Sigmoid colon (tissue), 7 donors: ENCODE measurements around the gene ADM2. TPM values are rescaled to one million over a fixed set of nuclear protein-coding genes. Genes with fewer than 3 reads are reported as not detected.

Experiments
- DNase-seq: peaks from one replicate; pipeline ENCODE4 v3.0.0-alpha.2; 2019
- H3K27ac ChIP-seq, 4 donors: fragments of 200-600 bp; sonication (generic); one replicate each; pipeline ENCODE4 v1.5.1; 2016 to 2019; ENCODE audit warnings: mild to moderate bottlenecking in 1 of 4
- H3K27me3 ChIP-seq, 3 donors: fragments of 200-600 bp; sonication (generic); one replicate each; pipeline ENCODE4 v1.5.1; 2019; ENCODE audit warnings: mild to moderate bottlenecking in 1 of 3
- H3K36me3 ChIP-seq, 4 donors: fragments of 200-600 bp; sonication (generic); one replicate each; pipeline ENCODE4 v1.5.1; 2016 to 2019
- H3K4me1 ChIP-seq, 4 donors: fragments of 200-600 bp; sonication (generic); one replicate each; pipeline ENCODE4 v1.5.1; 2017 to 2019
- H3K4me3 ChIP-seq, 4 donors: fragments of 200-600 bp; sonication (generic); one replicate each; pipeline ENCODE4 v1.5.1; 2017 to 2019; ENCODE audit warnings: mild to moderate bottlenecking in 2 of 4, moderate library complexity in 1 of 4
- H3K9me3 ChIP-seq, 4 donors: fragments of 200-600 bp in 3 of 4; sonication (generic) in 3 of 4; one replicate each; pipeline versions ENCODE4 v1.5.1 to v1.6.1; 2013 to 2019
- EP300 ChIP-seq, 4 donors: sonication (generic); formaldehyde crosslinking; IDR thresholded peaks; one replicate each; pipeline ENCODE4 v1.6.1; 2017; ENCODE audit warnings: antibody characterized with exemption in 4 of 4
- POLR2A ChIP-seq, 2 donors: fragments of 450-650 bp; IDR thresholded peaks; one replicate each; pipeline ENCODE4 v1.6.1; 2016; ENCODE audit warnings: antibody characterized with exemption in 2 of 2, mild to moderate bottlenecking in 2 of 2, moderate library complexity in 2 of 2
- POLR2AphosphoS5 ChIP-seq, 4 donors: sonication (generic); formaldehyde crosslinking; IDR thresholded peaks; one replicate each; pipeline ENCODE4 v1.6.1; 2017; ENCODE audit warnings: antibody characterized with exemption in 4 of 4
- WGBS, 2 donors: extraction: QIAGEN DNeasy Blood & Tissue Kit; methylation state at CpG; one replicate each; pipeline ENCODE4 v1.1.7; 2013; 5-methylcytosine and 5-hydroxymethylcytosine counted together
- intact Hi-C: fragments of 100-400 bp; cut with DNase I; formaldehyde crosslinking; loops from one replicate; pipeline ENCODE4 v1.15.1; 2023
- polyA plus RNA-seq, 3 donors: library from polyadenylated mRNA; stranded (reverse); fragments of 200-250 nt; gene quantifications; one replicate each; pipeline ENCODE4 v1.2.3, GENCODE V29; 2013
- total RNA-seq, 4 donors: library from RNA; depleted of rRNA; stranded (reverse); fragments of >200 nt; gene quantifications; one replicate each; pipeline ENCODE4 v1.1.0, GENCODE V29; 2016
- TF ChIP-seq, protein P1 (sequence below), 4 experiments: fragments of 450-650 bp in 3 of 4; fragments of 200-600 bp in 1 of 4; IDR thresholded peaks; one replicate each; pipeline ENCODE4 v1.5.1; 2016 to 2019; ENCODE audit warnings: antibody characterized with exemption in 4 of 4, mild to moderate bottlenecking in 3 of 4, moderate library complexity in 2 of 4
- donor health status: healthy with polysubstance abuse.
- donor health status: Bipolar disorder and iron deficiency.
- donor health status: healthy.

Gene ADM2
- total and polyA plus RNA-seq, 7 donors: 1.2 to 8.6 (median 3.2) TPM; not detected in 4

DNA sequence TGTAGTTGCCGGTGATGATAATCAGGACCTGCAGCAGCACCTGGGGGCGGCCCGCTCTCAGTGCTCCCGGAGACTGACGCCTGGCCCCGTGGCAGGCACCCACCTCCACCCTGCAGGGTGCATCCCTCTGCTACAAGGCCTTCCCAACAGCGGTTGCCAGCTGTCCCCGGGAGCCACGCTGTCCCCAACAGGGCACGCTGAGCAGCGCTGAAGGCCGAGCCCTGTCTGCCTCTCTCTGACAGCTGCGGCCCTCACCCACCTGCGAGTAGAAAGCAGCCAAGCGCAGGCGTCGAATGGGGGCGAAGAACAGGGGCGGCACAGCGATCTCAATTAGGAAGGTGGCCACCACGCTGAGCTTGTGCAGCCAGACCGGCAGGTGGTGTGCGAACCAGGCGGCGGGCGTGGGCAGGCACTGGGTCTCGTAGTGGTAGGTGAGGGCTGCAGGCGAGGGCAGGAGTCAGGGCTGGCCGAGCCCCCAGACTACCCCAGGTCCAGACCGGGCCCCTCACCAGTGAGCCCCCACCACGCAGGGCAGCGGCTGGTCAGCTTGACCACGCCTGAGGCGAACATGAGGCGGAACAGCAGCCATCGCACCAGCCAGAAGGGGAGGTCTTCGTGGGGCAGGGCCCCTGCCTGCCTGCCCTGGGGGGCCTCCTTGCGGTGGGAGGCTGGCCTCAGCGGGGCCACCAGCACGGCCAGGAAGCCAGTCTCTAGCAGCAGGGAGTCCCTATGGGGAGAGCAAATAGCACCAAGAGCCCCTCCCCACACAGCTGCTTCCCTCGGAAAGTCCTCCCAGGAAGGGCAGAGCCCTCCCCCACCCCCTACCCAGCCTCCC, 24.6 kb downstream of the ADM2 start:
- TF ChIP-seq POLR2A (IDR thresholded peaks at IDR 0.05) (no peak), EP300 (IDR thresholded peaks at IDR 0.05) (no peak), POLR2AphosphoS5 (IDR thresholded peaks at IDR 0.05) (no peak)
- TF ChIP-seq, protein P1, sequence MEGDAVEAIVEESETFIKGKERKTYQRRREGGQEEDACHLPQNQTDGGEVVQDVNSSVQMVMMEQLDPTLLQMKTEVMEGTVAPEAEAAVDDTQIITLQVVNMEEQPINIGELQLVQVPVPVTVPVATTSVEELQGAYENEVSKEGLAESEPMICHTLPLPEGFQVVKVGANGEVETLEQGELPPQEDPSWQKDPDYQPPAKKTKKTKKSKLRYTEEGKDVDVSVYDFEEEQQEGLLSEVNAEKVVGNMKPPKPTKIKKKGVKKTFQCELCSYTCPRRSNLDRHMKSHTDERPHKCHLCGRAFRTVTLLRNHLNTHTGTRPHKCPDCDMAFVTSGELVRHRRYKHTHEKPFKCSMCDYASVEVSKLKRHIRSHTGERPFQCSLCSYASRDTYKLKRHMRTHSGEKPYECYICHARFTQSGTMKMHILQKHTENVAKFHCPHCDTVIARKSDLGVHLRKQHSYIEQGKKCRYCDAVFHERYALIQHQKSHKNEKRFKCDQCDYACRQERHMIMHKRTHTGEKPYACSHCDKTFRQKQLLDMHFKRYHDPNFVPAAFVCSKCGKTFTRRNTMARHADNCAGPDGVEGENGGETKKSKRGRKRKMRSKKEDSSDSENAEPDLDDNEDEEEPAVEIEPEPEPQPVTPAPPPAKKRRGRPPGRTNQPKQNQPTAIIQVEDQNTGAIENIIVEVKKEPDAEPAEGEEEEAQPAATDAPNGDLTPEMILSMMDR (IDR thresholded peaks at IDR 0.05): no peak
- Histone ChIP-seq H3K27me3 (no peaks in the 10 kb centered on the region), H3K27ac (no peak overlapping the region), H3K4me1 (peaks cover 0 to 39% (median 24%) of the 10 kb centered on the region in 4 donors), H3K9me3 (no peaks in the 10 kb centered on the region), H3K36me3 (peaks cover 20 to 36% (median 29%) of the 10 kb centered on the region in 4 donors), H3K4me3 (peak overlapping the region; percentile 67 to 97 (median 96))
- intact Hi-C loops: loop anchor here (2.0 to 5.0 kb wide), 3 partner anchors 31 to 264 kb away; partner anchors contain the start of gene SBF1
- peak; percentile 66 for DNase-seq
- 92 to 94% methylated on average over 41 of the region's 41 CpGs for WGBS, 2 donors

DNA sequence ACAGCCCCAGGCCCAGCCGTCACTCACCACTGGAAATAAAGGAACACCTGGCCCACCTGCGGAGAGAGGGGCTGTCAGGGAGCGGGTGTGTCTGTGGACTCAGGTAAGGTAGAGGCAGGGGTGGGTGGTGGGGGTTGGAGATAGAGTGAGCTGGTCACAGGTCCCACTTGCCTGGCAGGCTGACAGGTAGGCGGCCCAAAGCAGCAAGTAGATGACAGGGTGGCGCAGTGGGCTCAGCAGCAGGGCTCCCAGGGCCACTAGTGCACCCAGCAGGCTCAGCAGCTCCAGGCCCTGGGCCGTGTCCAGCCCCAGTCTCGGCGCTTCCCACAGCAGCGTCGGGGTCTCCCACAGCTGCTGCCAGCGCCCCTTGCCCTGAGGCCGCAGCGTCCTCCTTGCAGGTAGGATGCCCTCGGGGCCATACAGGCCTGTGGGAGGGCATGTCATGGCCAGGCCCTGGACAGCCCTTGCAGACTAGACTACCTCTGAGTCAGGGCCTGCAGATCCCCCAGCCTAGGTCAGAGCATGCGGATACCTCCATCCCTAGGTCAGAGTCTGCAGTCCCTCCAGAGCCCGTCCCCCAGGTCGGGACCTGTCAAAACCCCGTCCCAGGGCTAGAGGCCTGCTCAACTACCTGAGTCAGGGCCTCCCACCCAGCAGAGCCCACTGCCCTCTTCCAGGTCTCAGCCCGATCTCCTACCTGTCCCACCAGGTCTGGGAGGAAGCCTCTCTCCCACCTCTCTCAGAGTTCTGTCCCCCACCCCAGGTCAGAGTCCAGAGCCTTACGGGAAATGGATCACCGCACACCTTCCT, 25.5 kb downstream of the ADM2 start:
- Histone ChIP-seq H3K4me3 (peak overlapping the region; percentile 67 to 97 (median 96)), H3K36me3 (peaks cover 20 to 36% (median 29%) of the 10 kb centered on the region in 4 donors), H3K27ac (peak overlapping the region; percentile 88 to 94 (median 90)), H3K27me3 (no peaks in the 10 kb centered on the region), H3K4me1 (peaks cover 0 to 39% (median 24%) of the 10 kb centered on the region in 4 donors), H3K9me3 (no peaks in the 10 kb centered on the region)
- DNase-seq: peak; percentile 82
- intact Hi-C loops: loop anchor here (2.0 to 5.0 kb wide), 3 partner anchors 32 to 265 kb away; partner anchors contain the start of gene SBF1
- TF ChIP-seq EP300 (IDR thresholded peaks at IDR 0.05): no peak
- no peak for TF ChIP-seq POLR2AphosphoS5 (IDR thresholded peaks at IDR 0.05)
- no peak for TF ChIP-seq POLR2A (IDR thresholded peaks at IDR 0.05)
- 33 to 42% methylated on average over 21 of the region's 21 CpGs for WGBS, 2 donors

DNA sequence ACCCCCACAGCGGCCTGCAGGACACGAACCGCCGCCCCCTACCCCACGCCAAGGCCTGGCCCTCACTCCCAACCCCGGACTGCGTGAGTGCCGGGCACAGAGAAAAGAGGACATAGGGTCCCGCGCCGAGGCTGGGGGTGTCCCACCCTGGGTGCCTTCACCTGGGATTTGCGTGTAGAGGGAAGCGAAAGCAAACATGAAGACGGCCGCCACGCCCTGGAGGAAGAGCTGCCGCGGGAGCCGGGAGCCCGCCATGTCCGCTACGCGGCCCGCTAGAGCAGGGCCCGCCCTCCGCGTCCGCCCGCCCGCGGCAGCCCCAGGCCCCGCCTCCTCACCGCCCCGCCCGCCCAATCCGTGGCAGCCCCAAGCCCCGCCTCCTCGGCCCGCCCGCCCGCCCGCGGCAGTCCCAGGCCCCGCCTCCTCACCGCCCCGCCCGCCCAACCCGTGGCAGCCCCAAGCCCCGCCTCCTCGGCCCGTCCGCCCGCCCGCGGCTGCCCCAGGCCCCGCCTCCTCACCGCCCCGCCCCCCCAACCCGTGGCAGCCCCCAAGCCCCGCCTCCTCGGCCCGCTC, 26.2 kb downstream of the ADM2 start, which contains the start of gene LMF2:
TSS of gene LMF2 (minus strand) at position 282 of the 570 bp plus-strand sequence. CDS start at position 255, 27 bp downstream.
- Histone ChIP-seq H3K36me3 (peaks cover 20 to 34% (median 29%) of the 10 kb centered on the region in 4 donors), H3K27ac (peak within 1 kb of the TSS; percentile 91 to 98 (median 94)), H3K4me3 (peak within 1 kb of the TSS; percentile 83 to 97 (median 96)), H3K27me3 (no peaks in the 10 kb centered on the region), H3K9me3 (no peaks in the 10 kb centered on the region), H3K4me1 (peaks cover 0 to 39% (median 24%) of the 10 kb centered on the region in 4 donors)
- intact Hi-C loops: loop anchor here (2.0 to 5.0 kb wide), 3 partner anchors 33 to 265 kb away; partner anchors contain the start of gene SBF1
- 1% methylated on average over 60 to 62 of the region's 62 CpGs for WGBS, 2 donors
- TF ChIP-seq, protein P1 (IDR thresholded peaks at IDR 0.05): no peak
- TF ChIP-seq EP300 (IDR thresholded peaks at IDR 0.05) (no peak), POLR2AphosphoS5 (IDR thresholded peaks at IDR 0.05) (peak; percentile 49 to 86 (median 74)), POLR2A (IDR thresholded peaks at IDR 0.05) (peak; percentile 28 to 30)
- DNase-seq: peak; percentile 94

DNA sequence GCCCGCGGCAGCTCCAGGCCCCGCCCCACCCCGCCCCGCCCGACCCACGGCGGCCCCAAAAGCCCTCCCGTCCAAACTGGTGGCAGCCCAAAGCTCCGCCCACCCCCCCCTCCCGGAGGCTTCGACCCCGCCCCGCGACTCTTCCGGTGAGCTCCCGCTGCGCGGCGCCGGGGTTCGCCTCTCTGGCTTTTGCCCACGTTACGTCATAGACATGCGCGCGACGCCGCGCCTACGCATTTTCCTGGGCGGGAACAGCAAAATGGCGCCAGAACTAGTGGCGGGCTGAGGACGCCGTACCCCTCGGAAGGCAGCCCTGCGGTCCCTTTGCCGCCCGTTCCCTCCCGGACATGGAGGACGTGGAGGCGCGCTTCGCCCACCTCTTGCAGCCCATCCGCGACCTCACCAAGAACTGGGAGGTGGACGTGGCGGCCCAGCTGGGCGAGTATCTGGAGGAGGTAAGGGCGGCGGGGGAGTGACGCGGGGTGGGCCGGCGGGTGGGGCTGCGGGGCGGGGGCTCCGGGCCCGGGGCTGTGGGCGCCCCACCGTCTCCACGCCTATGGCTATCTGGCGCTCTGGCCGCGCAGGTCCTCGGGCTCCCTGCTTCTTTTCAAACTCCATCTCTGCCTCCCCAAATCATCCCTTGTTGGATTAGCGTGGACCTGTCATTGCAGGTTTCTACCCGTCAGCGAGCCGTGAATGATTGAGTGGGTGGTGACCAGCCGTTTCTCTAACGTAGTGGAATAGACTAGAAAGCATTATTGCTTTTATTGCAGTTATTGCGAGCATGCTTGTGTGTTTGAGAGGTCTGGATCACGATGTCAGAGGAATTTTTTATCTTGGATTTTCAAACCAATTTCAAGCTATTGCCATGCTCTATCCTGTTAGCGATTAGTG, 26.9 kb downstream of the ADM2 start, which contains the start of gene NCAPH2:
TSS of gene NCAPH2 (plus strand) at position 234 of the 894 bp plus-strand sequence. CDS start at position 348, 114 bp downstream.
- WGBS, 2 donors: 0 to 1% methylated on average over 75 to 76 of the region's 76 CpGs
- peaks cover 13 to 27% (median 22%) of the 10 kb centered on the region in 4 donors for H3K36me3 ChIP-seq
- peak within 1 kb of the TSS; percentile 91 to 98 (median 94) for H3K27ac ChIP-seq
- H3K27me3 ChIP-seq: no peaks in the 10 kb centered on the region
- intact Hi-C loops: loop anchor here (2.0 to 5.0 kb wide), 5 partner anchors 17 to 266 kb away; partner anchors contain the start of genes SBF1, SCO2 and SYCE3
- peak within 1 kb of the TSS; percentile 83 to 97 (median 96) for H3K4me3 ChIP-seq
- no peaks in the 10 kb centered on the region for H3K9me3 ChIP-seq
- H3K4me1 ChIP-seq: peaks cover 0 to 39% (median 24%) of the 10 kb centered on the region in 4 donors
- peak; percentile 98 for DNase-seq
- TF ChIP-seq POLR2A (IDR thresholded peaks at IDR 0.05) (peak; percentile 41 to 70), EP300 (IDR thresholded peaks at IDR 0.05) (no peak), POLR2AphosphoS5 (IDR thresholded peaks at IDR 0.05) (peak; percentile 94 to 96 (median 95))
- TF ChIP-seq, protein P1 (IDR thresholded peaks at IDR 0.05): no peak
